HEK293 (cell line): ENCODE measurements around the gene OR10H5.

Experiments used
- ATF2 ChIP-seq: fragments of 450-650 bp; formaldehyde crosslinking; IDR thresholded peaks from 2 replicates; pipeline ENCODE4 v1.5.1; 2016; ENCODE audit warnings: missing biosample characterization, missing genetic modification characterization, low read depth
- BCL11A ChIP-seq: fragments of 450-650 bp; formaldehyde crosslinking; IDR thresholded peaks from 2 replicates; pipeline ENCODE4 v1.5.1; 2016; ENCODE audit warnings: low read depth, missing biosample characterization, missing genetic modification characterization
- BCL11B ChIP-seq: fragments of 450-650 bp; formaldehyde crosslinking; IDR thresholded peaks from 2 replicates; pipeline ENCODE4 v1.5.1; 2016; ENCODE audit warnings: low read depth, missing biosample characterization, missing genetic modification characterization
- CTCF ChIP-seq: fragments of 450-650 bp; formaldehyde crosslinking; IDR thresholded peaks from 2 replicates; pipeline ENCODE4 v1.5.1; 2016; ENCODE audit warnings: missing biosample characterization, missing genetic modification characterization
- REST ChIP-seq: fragments of 450-650 bp; formaldehyde crosslinking; IDR thresholded peaks from 2 replicates; pipeline ENCODE4 v1.5.1; 2016; ENCODE audit warnings: missing biosample characterization, missing genetic modification characterization
- TCF7L2 ChIP-seq: IDR thresholded peaks from 2 replicates; pipeline ENCODE4 v1.6.1; 2011; ENCODE audit warnings: low read depth, mild to moderate bottlenecking, inconsistent platforms, low read length, moderate library complexity, borderline replicate concordance
- YY1 ChIP-seq: fragments of 450-650 bp; formaldehyde crosslinking; IDR thresholded peaks from 2 replicates; pipeline ENCODE4 v1.5.1; 2018; ENCODE audit warnings: missing biosample characterization, missing genetic modification characterization
- ZBTB8A ChIP-seq: fragments of 450-650 bp; formaldehyde crosslinking; IDR thresholded peaks from 2 replicates; pipeline ENCODE4 v1.5.1; 2016; ENCODE audit warnings: missing biosample characterization, missing genetic modification characterization
- ZNF214 ChIP-seq: fragments of 450-650 bp; formaldehyde crosslinking; IDR thresholded peaks from 2 replicates; pipeline ENCODE4 v1.5.1; 2017; ENCODE audit warnings: missing biosample characterization, mild to moderate bottlenecking, missing genetic modification characterization, borderline replicate concordance
- ZNF223 ChIP-seq: fragments of 450-650 bp; formaldehyde crosslinking; IDR thresholded peaks from 2 replicates; pipeline ENCODE4 v1.5.1; 2016; ENCODE audit warnings: missing biosample characterization, missing genetic modification characterization
- ZNF24 ChIP-seq: fragments of 450-650 bp; formaldehyde crosslinking; IDR thresholded peaks from 2 replicates; pipeline ENCODE4 v1.5.1; 2016; ENCODE audit warnings: missing biosample characterization, missing genetic modification characterization
- ZNF670 ChIP-seq: fragments of 450-650 bp; formaldehyde crosslinking; IDR thresholded peaks from 2 replicates; pipeline ENCODE4 v1.5.1; 2016; ENCODE audit warnings: missing biosample characterization, missing genetic modification characterization, low read depth

GRCh38 chr19:15831626-15832025, 44.2 kb downstream of the OR10H5 start:
- no peak for TF ChIP-seq ZNF223
- no peak for TF ChIP-seq CTCF (tag by site-specific recombination)
- TF ChIP-seq ZBTB8A (tag by site-specific recombination), result no peak
- no peak for TF ChIP-seq YY1 (tag by site-specific recombination)
- no peak for TF ChIP-seq ZNF24 (tag by site-specific recombination)
- no peak for TF ChIP-seq ZNF214 (tag by site-specific recombination)
- TF ChIP-seq TCF7L2, result no peak
- TF ChIP-seq REST, result no peak
- no peak for TF ChIP-seq ZNF670
- no peak for TF ChIP-seq BCL11A (tag by site-specific recombination)
- no peak for TF ChIP-seq BCL11B
- no peak for TF ChIP-seq ATF2 (tag by site-specific recombination)
